ENCODE measurements around the gene LRRTM4. TPM values are rescaled to one million over a fixed set of nuclear protein-coding genes. Genes with fewer than 3 reads are reported as not detected.
"Not testable (repeated sequence)": the region's sequence is repeated elsewhere in the genome, so short reads cannot be mapped to it uniquely, and the experiment has no call there.

LRRTM4 gene
- total RNA-seq, 2 experiments from 2014 or later: not detected

GRCh38 chr2:77095096-77095495 lies 427.1 kb downstream of the LRRTM4 start:
- no TSS peak for BruUV-seq (replicated peaks)
- Histone ChIP-seq H3K4me3 (ENCODE audit: low read depth, low read length, poor library complexity, severe bottlenecking) (no peak overlapping the region), H3K27ac (ENCODE audit: low read depth, low read length, poor library complexity, severe bottlenecking) (no peak overlapping the region), H2AFZ (ENCODE audit: low read length) (no peak overlapping the region), H3K9me3 (ENCODE audit: low read length) (no peaks in the 10 kb centered on the region), H3K9me2 (ENCODE audit: insufficient read depth, low read length) (no peaks in the 10 kb centered on the region), H3K79me2 (ENCODE audit: insufficient read depth, low read depth, low read length) (no peaks in the 10 kb centered on the region), H3K4me2 (ENCODE audit: low read length) (no peak overlapping the region), H3K4me1 (ENCODE audit: insufficient read depth, low read length, poor library complexity, severe bottlenecking) (no peaks in the 10 kb centered on the region), H3K36me3 (ENCODE audit: insufficient read depth, low read length) (no peaks in the 10 kb centered on the region), H4K20me1 (ENCODE audit: insufficient read depth, low read length) (no peaks in the 10 kb centered on the region)
- TF ChIP-seq CTCF (conservative IDR thresholded peaks at IDR 0.05; ENCODE audit: low read length) (no peak), EZH2phosphoT487 (IDR thresholded peaks at IDR 0.05; ENCODE audit: borderline replicate concordance, low read depth, low read length) (no peak)
- ChIA-PET CTCF (ENCODE audit: unreplicated experiment) (no interaction called here), POLR2A (no interaction called here)
- intact Hi-C loops (cut with micrococcal nuclease; ENCODE audit: unreplicated experiment): no loop called here
- no peak for DNase-seq (ENCODE audit: low spot score)

GRCh38 chr2:77088424-77088823 lies 433.8 kb downstream of the LRRTM4 start:
- intact Hi-C loops (cut with micrococcal nuclease; ENCODE audit: unreplicated experiment); H4K20me1 ChIP-seq (ENCODE audit: insufficient read depth, low read length); H3K4me1 ChIP-seq (ENCODE audit: insufficient read depth, low read length, poor library complexity, severe bottlenecking); BruUV-seq (replicated peaks); H3K4me3 ChIP-seq (ENCODE audit: low read depth, low read length, poor library complexity, severe bottlenecking); CTCF ChIA-PET (ENCODE audit: unreplicated experiment); H3K9me2 ChIP-seq (ENCODE audit: insufficient read depth, low read length); H3K4me2 ChIP-seq (ENCODE audit: low read length); POLR2A ChIA-PET; DNase-seq (ENCODE audit: low spot score); H2AFZ ChIP-seq (ENCODE audit: low read length); H3K27ac ChIP-seq (ENCODE audit: low read depth, low read length, poor library complexity, severe bottlenecking); H3K79me2 ChIP-seq (ENCODE audit: insufficient read depth, low read depth, low read length); H3K9me3 ChIP-seq (ENCODE audit: low read length); H3K36me3 ChIP-seq (ENCODE audit: insufficient read depth, low read length): not testable (repeated sequence)

- Histone ChIP-seq H3K79me2 (ENCODE audit: insufficient read depth, low read depth, low read length) (no peaks in the 10 kb centered on the region), H3K9me3 (ENCODE audit: low read length) (no peaks in the 10 kb centered on the region), H3K4me2 (ENCODE audit: low read length) (no peak overlapping the region), H3K9me2 (ENCODE audit: insufficient read depth, low read length) (no peaks in the 10 kb centered on the region), H2AFZ (ENCODE audit: low read length) (no peak overlapping the region), H3K4me3 (ENCODE audit: low read depth, low read length, poor library complexity, severe bottlenecking) (no peak overlapping the region), H3K27ac (ENCODE audit: low read depth, low read length, poor library complexity, severe bottlenecking) (no peak overlapping the region), H3K4me1 (ENCODE audit: insufficient read depth, low read length, poor library complexity, severe bottlenecking) (no peaks in the 10 kb centered on the region), H3K36me3 (ENCODE audit: insufficient read depth, low read length) (no peaks in the 10 kb centered on the region), H4K20me1 (ENCODE audit: insufficient read depth, low read length) (no peaks in the 10 kb centered on the region)
- no peak for TF ChIP-seq EZH2phosphoT487 (IDR thresholded peaks at IDR 0.05; ENCODE audit: borderline replicate concordance, low read depth, low read length)
- TF ChIP-seq CTCF (conservative IDR thresholded peaks at IDR 0.05; ENCODE audit: low read length): no peak
- no TSS peak for BruUV-seq (replicated peaks)
- DNase-seq (ENCODE audit: low spot score): no peak
- intact Hi-C loops (cut with micrococcal nuclease; ENCODE audit: unreplicated experiment): no loop called here
- POLR2A ChIA-PET: no interaction called here
- CTCF ChIA-PET (ENCODE audit: unreplicated experiment): no interaction called here
These were observed 434.2 kb downstream of the LRRTM4 start for GRCh38 chr2:77087987-77088414.
